DND-41 (cell line): ENCODE results near the gene MASP1.

Experiments used
- CTCF ChIP-seq: IDR thresholded peaks from 2 replicates; pipeline ENCODE4 v1.5.1; 2012; ENCODE audit warnings: borderline replicate concordance, low read length, moderate library complexity, mild to moderate bottlenecking; ENCODE audit not compliant: poor library complexity, severe bottlenecking; ENCODE audit errors: extremely low read depth
- EZH2 ChIP-seq: IDR thresholded peaks from 3 replicates; pipeline ENCODE4 v1.6.1; 2012; ENCODE audit warnings: borderline replicate concordance, low read depth, mild to moderate bottlenecking, moderate library complexity, low read length, inconsistent platforms; ENCODE audit not compliant: severe bottlenecking

GRCh38 chr3:187288131-187288854 is 3.2 kb downstream of the MASP1 start:
- TF ChIP-seq CTCF (no peak), EZH2 (no peak)
